Measurements from ENCODE around the gene PER1.
A peak's percentile ranks its signal among the peaks of the same experiment; 100 is the strongest.

Gene PER1

GRCh38 chr17:8146381-8147140 lies 5.6 kb downstream of the PER1 start:
- DNase-seq, result no peak
- Histone ChIP-seq H3K4ac (ENCODE audit: low read depth in 1 of 2, low read length in 2 of 2) (no peak overlapping the region), H2BK5ac (ENCODE audit: low read depth, low read length, poor library complexity, severe bottlenecking) (no peak overlapping the region), H3K23ac (ENCODE audit: low read length in 2 of 2) (no peak overlapping the region), H3K18ac (ENCODE audit: low read depth in 1 of 2, low read length in 2 of 2) (no peak overlapping the region), H3K79me1 (replicated peaks; ENCODE audit: low read length, poor library complexity, severe bottlenecking) (peaks cover 38% of the 10 kb centered on the region), H3K4me2 (ENCODE audit: low read length, poor library complexity, severe bottlenecking) (no peak overlapping the region), H2AK5ac (ENCODE audit: low read length, severe bottlenecking) (no peak overlapping the region), H3K9me3 (ENCODE audit: control insufficient read depth, low read length) (no peaks in the 10 kb centered on the region), H3K9ac (ENCODE audit: low read length) (no peak overlapping the region), H2BK12ac (ENCODE audit: low read length in 2 of 2) (no peak overlapping the region), H2BK120ac (ENCODE audit: low read depth, low read length) (no peak overlapping the region), H3K27ac (ENCODE audit: low read length, poor library complexity, severe bottlenecking) (no peak overlapping the region), H3K14ac (ENCODE audit: low read length in 2 of 2) (no peak overlapping the region), H3K36me3 (ENCODE audit: control insufficient read depth in 1 of 2, insufficient read depth in 2 of 2, low read depth in 1 of 2, low read length in 2 of 2) (peaks cover 76 to 88% of the 10 kb centered on the region in 2 experiments), H4K91ac (ENCODE audit: low read length) (no peak overlapping the region), H3K4me3 (ENCODE audit: insufficient read depth in 1 of 2, low read depth in 1 of 2, low read length in 2 of 2) (no peak overlapping the region), H3K27me3 (ENCODE audit: control insufficient read depth in 1 of 2, insufficient read depth in 1 of 2, low read length in 2 of 2) (no peaks in the 10 kb centered on the region), H4K8ac (ENCODE audit: low read length) (no peak overlapping the region), H3K4me1 (ENCODE audit: control insufficient read depth, insufficient read depth, low read depth, low read length) (peaks cover 14% of the 10 kb centered on the region), H2AFZ (ENCODE audit: low read depth, low read length) (no peak overlapping the region), H2BK15ac (ENCODE audit: low read depth, poor library complexity, severe bottlenecking) (no peak overlapping the region)
- WGBS, result 97% methylated on average over 13 of the region's 14 CpGs

- H3K14ac ChIP-seq (ENCODE audit: low read length in 2 of 2), result no peak overlapping the region
- H2AFZ ChIP-seq (ENCODE audit: low read depth, low read length), result no peak overlapping the region
- no peak overlapping the region for H2BK15ac ChIP-seq (ENCODE audit: low read depth, poor library complexity, severe bottlenecking)
- peaks cover 38% of the 10 kb centered on the region for H3K79me1 ChIP-seq (replicated peaks; ENCODE audit: low read length, poor library complexity, severe bottlenecking)
- H3K4ac ChIP-seq (ENCODE audit: low read depth in 1 of 2, low read length in 2 of 2), result no peak overlapping the region
- H3K23ac ChIP-seq (ENCODE audit: low read length in 2 of 2), result no peak overlapping the region
- no peak overlapping the region for H3K27ac ChIP-seq (ENCODE audit: low read length, poor library complexity, severe bottlenecking)
- no peak overlapping the region for H4K8ac ChIP-seq (ENCODE audit: low read length)
- H2BK5ac ChIP-seq (ENCODE audit: low read depth, low read length, poor library complexity, severe bottlenecking), result no peak overlapping the region
- H3K9ac ChIP-seq (ENCODE audit: low read length), result no peak overlapping the region
- H3K4me1 ChIP-seq (ENCODE audit: control insufficient read depth, insufficient read depth, low read depth, low read length), result peaks cover 8% of the 10 kb centered on the region
- no peak for DNase-seq
- H4K91ac ChIP-seq (ENCODE audit: low read length), result peak overlapping the region; percentile 46
- H3K9me3 ChIP-seq (ENCODE audit: control insufficient read depth, low read length), result no peaks in the 10 kb centered on the region
- no peak overlapping the region for H2BK120ac ChIP-seq (ENCODE audit: low read depth, low read length)
- H3K36me3 ChIP-seq (ENCODE audit: control insufficient read depth in 1 of 2, insufficient read depth in 2 of 2, low read depth in 1 of 2, low read length in 2 of 2), result peaks cover 83 to 94% of the 10 kb centered on the region in 2 experiments
- WGBS, result 93% methylated on average over 9 of the region's 12 CpGs
- H2BK12ac ChIP-seq (ENCODE audit: low read length in 2 of 2), result no peak overlapping the region
- H3K4me3 ChIP-seq (ENCODE audit: insufficient read depth in 1 of 2, low read depth in 1 of 2, low read length in 2 of 2), result no peak overlapping the region
- no peak overlapping the region for H3K18ac ChIP-seq (ENCODE audit: low read depth in 1 of 2, low read length in 2 of 2)
- H3K4me2 ChIP-seq (ENCODE audit: low read length, poor library complexity, severe bottlenecking), result no peak overlapping the region
- H3K27me3 ChIP-seq (ENCODE audit: control insufficient read depth in 1 of 2, insufficient read depth in 1 of 2, low read length in 2 of 2), result no peaks in the 10 kb centered on the region
- no peak overlapping the region for H2AK5ac ChIP-seq (ENCODE audit: low read length, severe bottlenecking)
Measured at GRCh38 chr17:8145811-8146210, 6.4 kb downstream of the PER1 start.

GRCh38 chr17:8144401-8145231 lies 7.6 kb downstream of the PER1 start:
- Histone ChIP-seq H2AK5ac (ENCODE audit: low read length, severe bottlenecking) (no peak overlapping the region), H3K27me3 (ENCODE audit: control insufficient read depth in 1 of 2, insufficient read depth in 1 of 2, low read length in 2 of 2) (no peaks in the 10 kb centered on the region), H2AFZ (ENCODE audit: low read depth, low read length) (no peak overlapping the region), H2BK12ac (ENCODE audit: low read length in 2 of 2) (no peak overlapping the region), H3K4me3 (ENCODE audit: insufficient read depth in 1 of 2, low read depth in 1 of 2, low read length in 2 of 2) (no peak overlapping the region), H3K18ac (ENCODE audit: low read depth in 1 of 2, low read length in 2 of 2) (no peak overlapping the region), H2BK15ac (ENCODE audit: low read depth, poor library complexity, severe bottlenecking) (no peak overlapping the region), H3K9me3 (ENCODE audit: control insufficient read depth, low read length) (no peaks in the 10 kb centered on the region), H4K91ac (ENCODE audit: low read length) (no peak overlapping the region), H3K79me1 (replicated peaks; ENCODE audit: low read length, poor library complexity, severe bottlenecking) (peaks cover 28% of the 10 kb centered on the region), H3K4me1 (ENCODE audit: control insufficient read depth, insufficient read depth, low read depth, low read length) (peaks cover under 1% of the 10 kb centered on the region), H3K9ac (ENCODE audit: low read length) (no peak overlapping the region), H3K23ac (ENCODE audit: low read length in 2 of 2) (no peak overlapping the region), H3K27ac (ENCODE audit: low read length, poor library complexity, severe bottlenecking) (no peak overlapping the region), H2BK120ac (ENCODE audit: low read depth, low read length) (no peak overlapping the region), H4K8ac (ENCODE audit: low read length) (no peak overlapping the region), H3K36me3 (ENCODE audit: control insufficient read depth in 1 of 2, insufficient read depth in 2 of 2, low read depth in 1 of 2, low read length in 2 of 2) (peaks cover 86 to 96% of the 10 kb centered on the region in 2 experiments), H2BK5ac (ENCODE audit: low read depth, low read length, poor library complexity, severe bottlenecking) (no peak overlapping the region), H3K4me2 (ENCODE audit: low read length, poor library complexity, severe bottlenecking) (no peak overlapping the region), H3K4ac (ENCODE audit: low read depth in 1 of 2, low read length in 2 of 2) (no peak overlapping the region), H3K14ac (ENCODE audit: low read length in 2 of 2) (no peak overlapping the region)
- DNase-seq, result no peak
- WGBS, result 97% methylated on average over 12 of the region's 15 CpGs
